CD1c-positive myeloid dendritic cell (primary cell): Measurements from ENCODE around the gene ENAH.
A peak's percentile ranks its signal among the peaks of the same experiment; 100 is the strongest.
"Not testable (repeated sequence)": the region's sequence is repeated elsewhere in the genome, so short reads cannot be mapped to it uniquely, and the experiment has no call there.

Experiments used
- DNase-seq: peaks from one replicate; pipeline ENCODE4 v3.0.0-alpha.2; 2016; ENCODE audit errors: extremely low spot score

Gene ENAH

DNA sequence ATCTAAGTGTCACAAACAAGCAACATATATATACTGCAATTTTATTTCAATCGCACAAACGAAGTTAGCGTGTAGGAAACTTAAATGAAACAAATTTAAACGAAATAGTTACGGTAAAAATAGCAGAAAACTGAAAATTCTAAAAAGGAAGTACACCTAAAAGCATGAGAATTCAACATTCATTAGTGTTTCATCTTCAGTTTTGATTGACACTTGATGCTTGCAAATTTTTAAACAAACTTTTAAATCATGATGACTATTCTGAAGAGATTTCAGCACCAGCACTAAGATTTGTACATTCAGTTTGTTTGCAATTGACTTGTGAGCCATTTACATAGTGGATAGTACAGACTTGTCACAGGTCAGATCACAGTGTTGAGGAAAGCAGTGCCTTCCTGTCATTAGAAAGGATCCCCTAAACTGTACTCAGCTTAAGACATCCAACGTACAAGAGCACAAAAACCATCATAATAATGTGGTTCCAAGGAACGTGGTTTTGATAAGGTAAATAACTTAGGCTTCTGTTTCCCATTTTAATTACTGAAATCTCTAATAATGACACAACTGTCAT is 158.0 kb downstream of the ENAH start:
- no peak for DNase-seq

DNA sequence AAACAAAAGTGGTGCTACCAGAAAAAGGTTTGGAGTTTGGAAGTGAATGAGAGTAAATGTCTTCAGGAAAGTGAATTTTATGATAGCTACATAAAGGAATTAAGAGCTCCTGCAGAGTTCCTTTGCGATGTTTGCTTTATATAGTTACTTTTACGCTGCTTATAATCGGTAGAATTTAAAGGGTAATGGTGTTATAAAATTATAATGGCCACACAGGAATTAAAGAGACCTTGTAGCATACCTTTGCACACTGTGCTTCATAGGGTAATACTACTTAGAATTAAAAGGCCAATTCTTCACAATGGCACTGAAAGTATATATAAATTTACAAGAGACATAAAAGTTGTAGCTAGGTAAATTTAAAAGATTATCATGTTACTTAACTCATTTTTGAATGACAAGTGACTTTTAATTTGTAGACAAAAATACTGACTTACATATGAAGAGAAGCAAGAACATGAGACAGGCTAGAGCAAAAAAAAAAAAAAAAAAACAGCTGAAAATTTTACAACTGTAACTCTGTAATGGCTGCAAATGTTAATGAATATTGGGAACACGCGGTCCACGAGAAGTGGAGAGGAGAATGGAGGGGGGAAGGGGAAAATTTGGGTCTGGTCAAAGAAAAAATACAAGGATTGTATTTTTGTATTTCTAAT is 159.2 kb downstream of the ENAH start:
- no peak for DNase-seq

DNA sequence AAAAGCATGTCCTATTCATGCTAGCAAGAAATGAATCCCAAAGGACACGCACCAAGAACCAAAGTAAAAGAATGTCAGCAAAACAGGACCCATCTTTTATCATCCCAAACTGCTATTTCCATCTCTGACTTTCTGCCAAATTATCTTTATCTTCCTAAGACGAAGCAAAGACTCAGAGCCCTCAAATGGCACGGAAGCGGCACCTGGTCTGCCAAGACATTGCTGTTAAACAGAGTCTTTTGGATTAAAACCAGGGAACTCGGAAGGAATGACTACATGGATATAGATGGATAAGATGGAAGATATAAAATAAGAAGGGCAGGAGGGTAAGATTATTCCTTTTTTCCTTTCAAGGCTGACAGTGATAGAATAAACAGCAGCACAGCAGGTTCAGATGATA is 164.2 kb downstream of the ENAH start:
- no peak for DNase-seq

DNA sequence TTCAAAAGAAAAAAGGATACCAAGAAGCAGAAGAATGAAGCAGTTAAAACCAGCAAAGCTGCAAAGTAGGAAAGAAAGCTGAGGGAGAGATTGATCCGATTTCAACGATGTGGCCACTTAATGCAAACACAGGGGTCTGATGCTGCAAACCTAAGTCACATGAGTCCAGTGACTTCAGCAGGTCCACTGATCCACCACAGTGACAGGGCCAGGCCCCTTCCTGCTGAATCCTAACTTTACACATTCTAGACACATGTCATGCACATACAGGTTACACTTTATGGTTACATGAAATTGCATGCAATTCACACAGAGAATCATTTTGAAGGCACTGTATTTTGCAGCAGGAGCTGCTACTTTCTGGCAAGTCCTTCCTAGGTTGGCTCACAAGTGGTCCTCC is 166.1 kb downstream of the ENAH start:
- no peak for DNase-seq

DNA sequence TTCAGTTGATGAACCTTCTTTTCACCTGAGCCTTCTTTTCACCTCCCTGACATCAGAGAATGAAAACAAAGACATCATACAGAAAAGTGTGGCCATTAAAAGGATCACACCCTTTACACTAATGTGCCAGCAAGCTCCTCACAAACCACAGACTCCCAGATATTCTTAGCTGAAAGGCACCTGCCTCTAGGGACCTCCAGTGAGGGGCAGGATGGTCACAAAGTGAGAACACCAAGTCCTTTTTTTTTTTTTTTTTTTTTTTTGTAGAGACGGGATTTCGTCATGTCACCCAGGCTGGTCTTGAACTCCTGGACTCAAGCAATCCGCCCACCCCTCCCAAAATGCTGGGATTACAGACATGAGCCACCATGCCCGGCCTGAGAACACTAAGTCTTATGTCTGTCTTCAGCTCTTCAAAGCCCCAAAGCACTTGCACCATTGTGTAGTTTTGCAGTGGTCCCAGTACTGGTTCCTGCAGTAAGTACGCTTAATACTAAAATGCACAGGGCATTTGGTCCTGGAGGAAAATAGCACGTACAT is 166.9 kb downstream of the ENAH start:
- no peak for DNase-seq

DNA sequence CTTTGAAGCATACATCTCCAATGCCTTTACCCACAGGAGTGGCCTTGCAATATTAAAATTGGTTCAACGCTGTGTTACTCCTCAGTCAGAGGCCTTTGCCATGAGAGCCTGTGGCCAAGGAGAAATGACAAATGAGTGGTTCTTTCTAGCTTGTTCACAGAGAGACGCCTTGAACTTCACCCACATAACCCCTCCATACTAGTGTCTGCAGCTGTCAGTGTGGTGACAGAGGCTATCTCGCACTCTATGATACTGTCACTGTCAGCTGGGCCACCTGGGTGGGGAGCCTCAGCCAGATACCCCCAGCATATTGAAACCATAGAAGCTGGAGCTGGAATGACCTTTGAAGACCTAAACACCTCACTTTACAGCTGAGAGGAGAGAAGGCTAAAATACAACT is 167.7 kb downstream of the ENAH start:
- DNase-seq: no peak

DNA sequence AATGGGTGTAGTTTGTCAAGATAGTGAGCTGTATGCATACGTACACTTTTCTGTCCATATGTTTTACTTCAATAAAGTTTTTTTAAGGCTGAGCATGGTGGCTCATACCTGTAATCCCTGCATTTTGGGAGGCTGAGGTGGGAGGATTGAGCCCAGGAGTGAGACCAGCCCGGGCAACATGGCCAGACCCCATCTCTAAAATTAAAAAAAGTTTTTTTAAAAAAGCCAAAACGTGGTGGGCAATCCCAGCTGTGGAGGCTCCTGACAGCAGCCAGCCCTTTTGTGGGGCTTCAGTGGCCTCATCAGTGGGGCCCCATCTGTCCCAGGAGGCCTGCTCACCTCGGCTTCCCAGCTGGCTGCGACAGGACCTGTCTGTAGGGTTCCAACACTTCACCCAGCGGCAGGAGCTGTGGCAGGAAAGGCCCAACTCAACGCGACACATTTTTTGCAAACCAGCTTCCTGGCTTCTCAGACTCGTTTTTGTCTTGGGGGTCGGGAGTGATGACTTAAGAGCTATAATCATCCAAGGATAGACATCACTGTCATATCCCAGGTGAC is 168.2 kb downstream of the ENAH start:
- no peak for DNase-seq

DNA sequence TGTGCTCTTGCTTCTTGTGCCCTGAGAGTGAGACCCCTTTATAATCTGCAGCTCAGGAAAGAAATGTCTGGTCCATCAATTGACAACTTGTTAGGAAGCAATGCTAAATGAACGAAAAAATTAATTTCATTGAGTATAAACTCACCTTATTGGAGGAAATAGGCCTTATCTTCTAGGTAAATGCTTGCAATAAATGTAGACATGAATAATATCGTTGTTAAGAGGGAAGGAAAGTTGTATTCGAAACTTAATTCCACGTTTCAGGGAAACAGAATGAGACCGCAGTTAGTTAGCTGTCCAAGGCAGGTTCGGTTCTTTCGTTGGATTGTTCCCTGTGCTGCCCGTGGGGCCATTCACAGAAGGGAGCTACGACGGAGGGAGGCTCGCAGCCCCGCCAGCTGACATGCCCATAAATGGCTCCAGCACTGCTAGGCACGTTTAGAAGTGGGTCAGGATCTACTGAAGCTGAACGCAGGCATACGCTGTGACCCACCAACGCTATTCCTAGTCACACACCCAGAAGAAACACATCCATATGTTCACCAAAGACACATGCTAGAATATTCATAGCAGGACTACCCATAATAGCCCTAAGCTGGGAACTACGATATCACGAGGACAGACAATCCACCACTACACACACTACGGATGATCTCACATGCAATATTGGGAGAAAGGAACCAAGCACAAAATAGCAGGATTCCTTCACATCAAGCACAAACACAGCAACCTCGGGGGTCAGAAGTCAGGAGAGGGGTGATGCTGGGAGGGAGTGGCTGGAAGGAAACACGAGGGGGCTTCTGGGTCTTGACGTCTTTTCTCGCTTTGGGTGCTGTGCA is 168.9 kb downstream of the ENAH start:
- no peak for DNase-seq

DNA sequence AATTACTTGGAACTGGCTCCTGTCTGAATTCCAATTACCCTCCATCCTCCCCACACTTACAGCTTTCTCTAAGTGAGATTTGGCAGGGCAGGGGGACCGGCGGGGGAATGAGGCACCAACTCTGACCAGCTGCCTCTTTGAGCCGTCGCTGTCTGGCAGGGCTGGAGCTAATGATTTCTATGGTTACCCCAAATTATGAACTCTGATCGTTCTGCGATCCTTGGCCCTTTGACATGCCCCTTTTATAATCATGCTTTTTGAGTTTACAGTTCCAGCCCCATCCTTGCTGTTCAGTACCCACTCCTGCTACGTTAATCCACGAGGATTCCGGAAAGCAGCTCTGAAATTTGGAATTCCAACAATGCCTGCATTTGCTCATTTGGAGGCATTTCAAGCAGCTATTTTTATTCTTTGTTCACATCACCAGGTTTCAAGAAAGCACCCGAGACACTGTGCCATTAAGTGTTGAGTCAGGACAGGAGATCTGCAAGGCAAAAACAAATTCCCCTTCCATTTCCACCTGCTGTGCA is 170.4 kb downstream of the ENAH start:
- no peak for DNase-seq

DNA sequence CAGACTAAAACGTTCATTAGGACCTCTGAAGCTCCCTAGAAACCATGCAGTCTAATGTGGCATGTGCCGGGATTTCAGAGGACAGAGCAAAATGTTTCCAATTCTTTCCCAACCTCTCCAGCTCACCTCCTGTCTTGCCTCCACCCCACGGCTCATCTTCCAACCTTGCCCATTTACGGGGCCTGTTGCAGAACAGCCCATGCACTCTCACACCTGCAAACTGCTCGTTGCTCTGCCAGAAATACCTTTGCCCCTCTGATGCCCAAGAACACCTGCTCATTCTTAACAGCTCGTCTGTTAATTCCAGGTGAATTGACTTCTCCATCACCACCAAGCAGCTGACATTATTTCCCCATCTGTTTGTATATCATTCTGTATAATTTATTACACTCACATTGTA is 171.2 kb downstream of the ENAH start:
- no peak for DNase-seq

DNA sequence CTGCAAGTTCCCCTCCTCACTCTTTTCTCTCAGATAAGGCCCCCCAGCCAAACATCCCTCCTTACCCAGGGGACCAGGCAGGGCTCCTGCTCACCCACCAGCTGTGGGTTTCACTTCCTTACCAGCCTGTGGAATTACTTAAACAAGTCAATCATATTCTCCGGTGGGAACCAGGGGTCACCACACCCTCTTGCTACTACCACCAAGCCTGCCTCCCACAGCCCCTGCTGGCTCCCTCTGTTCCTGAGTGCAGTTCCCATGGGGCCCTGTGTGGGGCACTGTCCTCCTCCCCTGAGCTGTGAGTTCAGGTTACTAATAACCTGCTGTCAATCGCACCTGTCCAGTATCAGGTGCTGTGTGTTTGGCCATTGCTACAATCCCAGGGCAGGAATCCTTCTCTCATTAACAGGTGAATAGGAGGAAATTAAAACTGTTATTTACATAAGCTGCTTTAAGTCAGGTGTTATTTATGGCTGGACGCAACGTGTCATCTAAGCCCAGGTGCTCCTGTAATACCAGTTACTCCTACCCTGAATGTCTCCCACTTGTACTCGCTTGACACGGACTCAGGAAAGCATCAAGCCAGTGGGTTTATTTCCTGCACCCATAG is 172.0 kb downstream of the ENAH start:
- DNase-seq: peak; percentile 48

DNA sequence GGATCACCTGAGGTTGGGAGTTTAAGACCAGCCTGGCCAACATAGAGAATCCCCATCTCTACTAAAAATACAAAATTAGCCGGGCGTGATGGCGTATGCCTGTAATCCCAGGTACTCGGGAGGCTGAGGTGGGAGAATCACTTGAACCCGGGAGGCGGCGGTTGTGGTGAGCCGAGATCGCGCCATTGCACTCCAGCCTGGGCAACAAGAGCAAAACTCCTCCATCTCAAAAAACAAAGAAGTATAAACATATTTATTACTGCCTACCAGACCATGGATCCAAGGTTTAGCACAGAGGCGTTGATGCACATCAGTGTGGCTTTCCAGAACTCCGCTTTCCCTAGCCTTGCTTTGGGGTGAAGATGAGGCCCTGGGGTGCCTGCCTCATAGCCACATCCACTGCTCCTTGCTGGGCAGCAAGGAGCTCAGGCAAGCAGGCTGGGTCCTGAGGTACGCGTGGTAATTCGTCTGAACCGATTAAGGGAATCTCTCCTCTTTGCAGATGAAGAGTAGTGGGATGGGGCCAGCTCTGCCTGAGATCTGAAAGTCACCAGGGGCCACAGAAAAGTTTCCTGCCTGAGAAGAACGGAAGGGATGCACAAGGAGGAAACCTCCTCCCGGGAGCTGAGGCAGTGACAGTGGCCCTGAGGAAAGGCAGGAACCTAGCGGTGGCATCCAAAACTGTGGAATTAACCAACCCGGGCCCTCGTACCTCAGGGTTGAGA is 172.8 kb downstream of the ENAH start:
- no peak for DNase-seq

DNA sequence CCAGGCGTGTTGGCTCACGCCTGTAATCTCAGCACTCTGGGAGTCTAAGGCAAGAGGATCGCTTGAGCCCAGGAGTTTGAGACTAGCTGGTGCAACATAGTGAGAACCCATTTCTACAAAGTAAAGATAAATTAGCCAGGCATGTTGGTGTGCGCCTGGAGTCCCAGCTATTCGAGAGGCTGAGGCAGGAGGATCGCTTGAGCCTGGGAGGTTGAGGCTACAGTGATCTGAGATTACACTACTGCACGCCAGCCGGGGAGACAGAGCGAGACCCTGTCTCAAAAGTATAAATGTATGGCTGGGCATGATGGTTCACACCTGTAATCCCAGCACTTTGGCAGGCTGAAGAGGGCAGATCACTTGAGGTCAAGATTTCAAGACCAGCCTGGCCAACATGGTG is 173.6 kb downstream of the ENAH start:
- DNase-seq: no peak

DNA sequence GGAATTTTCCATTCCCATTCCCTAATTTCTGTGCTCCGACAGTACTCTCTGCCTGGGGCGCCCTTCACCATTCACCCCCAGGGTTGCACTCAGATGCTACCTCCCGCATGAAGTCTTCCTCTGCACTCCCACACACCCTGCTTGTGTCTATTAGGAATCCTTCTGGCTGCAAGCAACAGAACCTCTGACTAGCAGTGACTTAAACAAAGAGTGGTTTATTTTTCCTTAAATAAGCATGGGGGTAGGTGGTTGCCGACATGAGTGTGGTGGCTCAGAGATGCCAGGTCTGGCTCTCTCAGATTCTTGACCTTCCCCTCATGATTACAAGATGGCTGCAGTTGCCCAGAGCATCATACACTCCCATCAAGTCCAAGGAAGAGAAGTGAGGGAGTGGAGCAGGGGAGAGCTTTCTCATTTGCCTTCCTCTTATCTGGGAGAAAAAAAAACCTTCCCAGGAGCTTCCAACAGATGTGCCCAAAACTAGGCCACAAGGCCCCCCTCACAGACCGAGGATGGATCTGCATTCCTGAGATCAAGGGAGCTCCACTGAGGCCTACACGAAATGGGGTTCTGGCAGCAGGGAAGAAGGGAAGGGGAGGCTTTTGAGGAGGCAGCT is 175.5 kb downstream of the ENAH start:
- DNase-seq: no peak

DNA sequence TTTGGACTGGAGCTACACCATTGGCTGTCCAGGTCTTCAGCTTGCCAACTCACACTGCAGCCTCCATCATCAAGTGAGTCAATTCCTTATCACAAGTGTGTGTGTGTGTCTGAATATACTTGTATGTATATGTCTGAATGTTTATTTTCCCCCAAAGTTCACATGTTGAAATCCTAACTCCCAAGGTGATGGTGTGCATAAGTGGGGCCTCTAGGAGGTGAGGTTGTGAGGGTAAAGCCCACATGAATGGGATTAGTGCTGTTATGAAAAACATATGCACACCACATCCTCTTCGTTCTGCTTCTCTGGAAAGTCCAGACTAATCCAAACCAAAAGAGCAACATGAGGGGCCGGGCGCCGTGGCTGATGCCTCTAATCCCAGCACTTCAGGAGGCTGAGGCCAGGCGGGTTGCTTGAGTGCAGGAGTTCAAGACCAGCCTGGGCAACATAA is 176.4 kb downstream of the ENAH start:
- DNase-seq: no peak

DNA sequence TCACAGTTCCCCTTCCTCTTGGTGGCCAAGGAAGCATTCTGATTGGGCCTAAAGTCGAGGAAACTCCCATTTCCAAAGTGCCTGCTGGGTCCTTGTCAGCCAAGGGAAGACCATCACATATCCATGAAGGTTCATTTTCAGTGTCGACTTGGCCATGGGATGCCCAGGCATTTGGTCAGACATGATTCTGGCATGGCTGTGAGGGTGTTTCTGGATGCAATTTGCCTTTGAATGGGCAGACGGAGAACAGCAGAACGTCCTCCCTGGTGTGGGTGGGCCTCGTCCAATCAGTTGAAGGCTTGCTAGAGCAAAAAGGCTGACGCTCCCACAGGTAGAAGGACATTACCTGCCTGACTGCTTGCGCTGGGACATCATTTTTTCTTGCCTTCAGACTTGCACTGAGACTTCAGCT is 176.8 kb downstream of the ENAH start:
- no peak for DNase-seq

DNA sequence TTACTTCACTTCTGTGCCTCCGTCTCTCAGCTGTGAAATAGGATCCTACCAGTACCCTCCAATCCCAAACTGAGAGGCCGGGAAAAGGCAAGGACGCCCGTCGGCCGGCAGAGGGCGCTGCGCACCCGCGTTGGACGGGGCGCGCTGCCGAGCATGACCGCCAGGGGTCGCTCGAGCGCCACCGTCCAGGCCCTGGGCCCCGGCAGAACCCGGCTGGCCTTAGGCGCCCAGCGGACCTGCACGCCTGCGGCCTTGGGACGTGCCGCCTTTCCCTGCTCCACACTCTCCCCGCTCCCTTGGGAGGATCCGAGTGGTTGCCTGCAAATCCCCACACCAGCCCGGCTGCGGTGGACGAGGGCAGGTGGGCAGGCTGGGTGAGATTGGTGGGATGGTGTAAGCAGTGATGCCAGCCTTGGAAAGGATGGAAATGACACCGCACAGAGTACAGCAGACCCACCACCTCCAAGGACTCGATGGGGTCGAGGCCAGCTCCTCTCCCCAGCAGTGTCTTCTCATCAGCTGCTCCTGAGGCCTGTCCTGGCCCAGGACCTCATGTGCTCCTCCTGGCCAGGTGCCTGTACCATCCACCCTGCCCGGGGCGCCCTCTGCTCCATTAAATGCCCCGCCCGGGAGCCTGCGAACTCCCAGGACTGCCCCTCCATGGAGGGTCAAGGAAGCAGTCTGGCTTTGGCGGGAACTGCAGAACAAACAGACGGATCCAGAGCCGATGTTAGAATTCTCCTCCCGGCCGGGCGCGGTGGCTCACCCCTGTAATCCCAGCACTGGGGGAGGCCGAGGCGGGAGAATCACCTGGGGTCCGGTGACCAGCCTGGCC is 177.7 kb downstream of the ENAH start:
- DNase-seq: peak; percentile 91

DNA sequence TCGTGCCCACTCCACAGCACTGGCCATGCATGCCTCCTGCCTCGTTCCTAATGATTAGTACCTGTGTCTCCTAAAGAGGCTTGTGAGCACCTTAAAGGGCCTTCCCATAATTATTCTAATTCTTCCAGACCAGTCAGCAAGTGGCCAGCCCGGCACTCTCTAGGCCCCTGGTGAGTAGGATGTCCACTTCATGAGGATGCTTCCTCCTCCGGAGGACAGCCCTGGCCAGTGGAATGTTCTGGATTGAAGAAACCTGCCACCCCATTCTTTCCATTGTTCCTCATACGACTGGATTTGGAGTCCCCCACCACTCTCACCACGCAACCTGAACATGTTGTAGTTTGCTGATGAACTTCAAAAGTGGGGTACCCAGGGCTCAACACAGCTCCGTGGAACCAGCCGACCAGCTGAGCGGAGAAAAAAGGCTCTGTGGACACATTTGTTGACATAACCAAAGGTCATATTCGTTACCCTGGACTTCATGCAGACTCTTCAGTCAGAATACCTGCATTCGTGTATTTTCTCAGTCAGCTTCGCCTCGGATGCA is 178.4 kb downstream of the ENAH start:
- no peak for DNase-seq

DNA sequence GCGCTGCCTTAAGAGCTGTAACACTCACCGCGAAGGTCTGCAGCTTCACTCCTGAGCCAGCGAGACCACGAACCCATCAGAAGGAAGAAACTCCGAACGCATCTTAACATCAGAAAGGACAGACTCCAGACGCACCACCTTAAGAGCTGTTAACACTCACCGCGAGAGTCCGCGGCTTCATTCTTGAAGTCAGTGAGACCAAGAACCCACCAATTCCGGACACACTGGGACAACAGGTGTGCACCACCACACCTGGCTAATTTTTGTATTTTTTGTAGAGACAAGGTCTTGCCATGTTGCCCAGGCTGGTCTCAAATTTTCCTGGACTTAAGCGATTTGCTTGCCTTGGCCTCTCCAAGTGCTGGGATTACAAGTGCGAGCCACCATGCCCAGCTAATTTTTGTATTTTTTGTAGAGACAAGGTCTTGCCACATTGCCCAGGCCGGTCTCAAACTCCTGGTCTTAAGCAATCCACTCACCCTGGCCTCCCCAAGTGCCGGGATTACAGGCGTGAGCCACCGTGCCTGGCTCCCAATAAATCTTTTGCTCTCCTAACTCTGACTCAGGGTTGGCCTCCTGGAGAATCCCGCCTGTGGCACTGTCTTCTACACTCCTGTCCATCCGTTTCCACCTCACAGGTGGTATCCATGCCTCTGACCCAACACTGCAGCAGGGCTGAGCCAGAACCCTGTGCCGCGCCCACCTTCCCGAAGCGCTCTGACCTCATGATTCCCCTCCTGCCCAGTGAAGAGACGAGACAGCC is 179.1 kb downstream of the ENAH start:
- not testable (repeated sequence) for DNase-seq
